H1 (cell line): Measurements from ENCODE around the gene GNAO1. TPM values are rescaled to one million over a fixed set of nuclear protein-coding genes. Genes with fewer than 3 reads are reported as not detected.

Experiments
- HDAC2 ChIP-seq, 2 experiments: fragments of 300-600 bp in 1 of 2; sonication (generic) in 1 of 2; IDR thresholded peaks; 2 replicates each; pipeline ENCODE4 v1.6.1; 2011 to 2012; ENCODE audit warnings: low read depth in 2 of 2, low read length in 2 of 2, mild to moderate bottlenecking in 2 of 2, moderate library complexity in 2 of 2, borderline replicate concordance in 1 of 2, inconsistent platforms in 1 of 2
- NRF1 ChIP-seq: IDR thresholded peaks from 2 replicates; pipeline ENCODE4 v1.6.1; 2011; ENCODE audit warnings: mild to moderate bottlenecking, low read depth, low read length, improper control_type of control experiment
- POU5F1 ChIP-seq: IDR thresholded peaks from 2 replicates; pipeline ENCODE4 v1.6.1; 2011; ENCODE audit warnings: low read depth, mild to moderate bottlenecking, low read length, moderate library complexity
- RNF2 ChIP-seq: fragments of 200-900, 300-1000 bp; sonication (generic); IDR thresholded peaks from 2 replicates; pipeline ENCODE4 v1.7.1; 2016; ENCODE audit warnings: borderline replicate concordance, low read depth, mild to moderate bottlenecking, antibody characterized with exemption, low read length; ENCODE audit not compliant: poor library complexity, severe bottlenecking; ENCODE audit errors: missing control alignments
- SIN3A ChIP-seq, 2 experiments: IDR thresholded peaks in 1 of 2; conservative IDR thresholded peaks in 1 of 2; 2 replicates each; pipeline ENCODE4 v1.6.1; 2011 to 2012; ENCODE audit warnings: low read length in 2 of 2, improper control_type of control experiment in 1 of 2, low read depth in 1 of 2, mild to moderate bottlenecking in 1 of 2
- polyA plus RNA-seq, 7 experiments: library from polyadenylated mRNA; depleted of rRNA in 3 of 7; stranded (reverse) in 5 of 7; unstranded in 2 of 7; fragments of >200 nt in 5 of 7; fragments of 200-250 nt in 2 of 7; gene quantifications; 1 replicate in 5 of 7; 2 replicates in 1 of 7; 4 replicates in 1 of 7; pipeline versions ENCODE4 v1.2.1 to v1.2.3, GENCODE V29; 2011 to 2013; ENCODE audit warnings: missing spikeins in 2 of 7, mixed read lengths in 2 of 7
- total RNA-seq: library from RNA; stranded (reverse); fragmentation: NEBNext Ultra II Directional; extraction: Animal tissue kit (Norgen Biotek cat#: 25700); gene quantifications from 2 replicates; pipeline ENCODE4 v1.2.1, GENCODE V29; 2021
- TF ChIP-seq, protein P1 (sequence below): IDR thresholded peaks from 2 replicates; pipeline ENCODE4 v1.6.1; 2012; ENCODE audit warnings: low read length, inconsistent platforms

The GNAO1 gene
- total and polyA plus RNA-seq, 2 of the 8 experiments (the other 6 are each of a cell fraction or from before 2014, with no cell fraction given), result 6.7 to 34.4 TPM

- TF ChIP-seq, protein P1, sequence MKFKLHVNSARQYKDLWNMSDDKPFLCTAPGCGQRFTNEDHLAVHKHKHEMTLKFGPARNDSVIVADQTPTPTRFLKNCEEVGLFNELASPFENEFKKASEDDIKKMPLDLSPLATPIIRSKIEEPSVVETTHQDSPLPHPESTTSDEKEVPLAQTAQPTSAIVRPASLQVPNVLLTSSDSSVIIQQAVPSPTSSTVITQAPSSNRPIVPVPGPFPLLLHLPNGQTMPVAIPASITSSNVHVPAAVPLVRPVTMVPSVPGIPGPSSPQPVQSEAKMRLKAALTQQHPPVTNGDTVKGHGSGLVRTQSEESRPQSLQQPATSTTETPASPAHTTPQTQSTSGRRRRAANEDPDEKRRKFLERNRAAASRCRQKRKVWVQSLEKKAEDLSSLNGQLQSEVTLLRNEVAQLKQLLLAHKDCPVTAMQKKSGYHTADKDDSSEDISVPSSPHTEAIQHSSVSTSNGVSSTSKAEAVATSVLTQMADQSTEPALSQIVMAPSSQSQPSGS, result no peak
- TF ChIP-seq RNF2 (no peak), POU5F1 (no peak), HDAC2 (IDR thresholded peaks at IDR 0.05; ENCODE audit: borderline replicate concordance in 1 of 2, low read depth in 2 of 2, low read length in 2 of 2) (no peak), SIN3A (conservative IDR thresholded peaks at IDR 0.05 in 1 of 2, IDR thresholded peaks at IDR 0.05 in 1 of 2; ENCODE audit: low read depth in 1 of 2, low read length in 2 of 2) (no peak), NRF1 (no peak)
Measured at GRCh38 chr16:56321571-56321970, 130.3 kb downstream of the GNAO1 start (continued).
